GM19468 (cell line): ENCODE results near the gene EFCAB6.

Experiments used
- ATAC-seq: cut with Tn5 transposase; IDR thresholded peaks from one replicate; pipeline ENCODE4 v1.9.1; 2021; ENCODE audit warnings: mild to moderate bottlenecking, moderate library complexity, moderate number of reproducible peaks; ENCODE audit not compliant: unreplicated experiment; ENCODE audit errors: extremely low read depth

Gene EFCAB6

DNA sequence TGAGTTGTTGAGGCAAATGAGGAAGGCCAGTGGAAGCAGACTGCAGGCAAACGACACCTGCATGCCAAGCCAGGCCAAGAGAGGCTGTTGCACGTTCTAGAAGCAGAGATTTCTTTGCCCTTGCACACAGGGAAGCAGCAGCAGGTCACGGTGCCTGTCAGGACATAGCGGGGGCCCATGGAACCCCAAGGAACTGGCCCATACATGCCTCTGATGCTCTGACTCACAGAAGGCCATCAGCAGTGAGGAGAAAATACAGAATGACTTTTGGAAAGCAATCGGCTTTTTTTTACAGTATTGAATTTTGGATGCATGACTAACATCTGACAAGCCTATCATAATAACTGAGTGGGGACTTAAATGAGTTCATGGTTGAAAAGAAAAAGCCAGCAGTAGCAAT is 276.4 kb downstream of the EFCAB6 start:
- no peak for ATAC-seq

DNA sequence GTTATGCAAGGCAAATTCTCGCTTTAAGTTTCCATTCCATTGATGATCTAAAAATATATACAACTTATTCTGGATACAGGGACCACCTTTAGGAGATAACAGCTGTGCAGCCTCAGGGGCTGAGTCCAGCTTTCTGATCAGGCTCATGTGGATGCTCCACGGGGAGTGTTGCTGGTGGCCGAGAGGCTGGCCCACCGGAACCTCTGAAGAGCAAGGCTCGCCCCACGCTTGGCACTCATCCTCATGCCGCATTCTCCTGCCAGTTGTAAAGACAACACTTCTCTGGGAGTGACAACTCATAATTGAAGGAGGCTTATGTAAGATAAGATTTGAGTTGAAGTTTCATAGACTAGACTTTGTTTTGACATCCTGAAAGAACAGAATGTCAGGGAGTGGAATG is 276.8 kb downstream of the EFCAB6 start:
- no peak for ATAC-seq

GRCh38 chr22:43534916-43535315 is 277.2 kb downstream of the EFCAB6 start:
- ATAC-seq: no peak

GRCh38 chr22:43533656-43534428 is 278.3 kb downstream of the EFCAB6 start:
- no peak for ATAC-seq

- ATAC-seq: no peak
These were observed 279.0 kb downstream of the EFCAB6 start for GRCh38 chr22:43533156-43533530.

DNA sequence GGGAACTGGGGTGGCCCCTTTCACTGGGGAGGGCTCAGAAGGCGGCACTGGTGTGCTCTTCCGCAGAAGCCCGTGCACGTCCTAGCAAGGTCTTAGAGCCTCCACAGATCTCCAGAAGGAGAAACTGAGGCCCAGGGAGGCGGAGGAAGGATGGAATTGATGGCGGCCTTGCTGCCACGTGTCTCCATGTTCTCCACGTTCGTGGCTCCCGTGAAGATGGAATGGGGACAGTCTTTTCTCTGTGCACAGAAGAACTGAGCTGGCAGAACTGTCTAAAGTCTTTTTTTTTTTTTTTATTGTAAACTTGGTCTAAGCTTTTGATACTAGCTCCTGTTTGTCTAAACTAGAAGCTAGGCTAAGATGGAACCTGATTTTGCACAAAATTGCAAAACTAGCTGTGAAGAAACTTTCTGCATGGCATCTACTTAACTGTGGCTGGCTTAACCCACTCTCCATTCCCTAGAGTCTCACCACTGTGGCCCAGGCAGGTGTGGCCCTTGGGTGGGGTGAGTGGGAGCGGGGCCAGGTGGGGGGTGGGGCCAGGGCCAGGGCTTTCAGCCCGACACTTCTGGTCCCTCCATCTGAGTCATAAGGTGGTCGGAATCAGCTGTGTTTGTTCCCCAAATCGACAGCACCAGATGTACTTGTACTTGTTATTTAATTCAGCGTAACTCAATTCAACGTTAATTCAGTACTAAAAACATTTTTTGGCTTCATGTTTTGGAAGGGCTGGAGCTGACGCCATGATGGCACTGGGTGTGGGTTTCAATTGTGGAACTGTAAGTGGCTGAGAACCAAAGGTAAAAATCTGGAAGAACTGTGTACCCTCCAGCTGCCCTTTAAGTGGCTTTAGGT is 279.6 kb downstream of the EFCAB6 start:
- no peak for ATAC-seq

- no peak for ATAC-seq
These were observed 280.5 kb downstream of the EFCAB6 start for GRCh38 chr22:43531651-43532050.

DNA sequence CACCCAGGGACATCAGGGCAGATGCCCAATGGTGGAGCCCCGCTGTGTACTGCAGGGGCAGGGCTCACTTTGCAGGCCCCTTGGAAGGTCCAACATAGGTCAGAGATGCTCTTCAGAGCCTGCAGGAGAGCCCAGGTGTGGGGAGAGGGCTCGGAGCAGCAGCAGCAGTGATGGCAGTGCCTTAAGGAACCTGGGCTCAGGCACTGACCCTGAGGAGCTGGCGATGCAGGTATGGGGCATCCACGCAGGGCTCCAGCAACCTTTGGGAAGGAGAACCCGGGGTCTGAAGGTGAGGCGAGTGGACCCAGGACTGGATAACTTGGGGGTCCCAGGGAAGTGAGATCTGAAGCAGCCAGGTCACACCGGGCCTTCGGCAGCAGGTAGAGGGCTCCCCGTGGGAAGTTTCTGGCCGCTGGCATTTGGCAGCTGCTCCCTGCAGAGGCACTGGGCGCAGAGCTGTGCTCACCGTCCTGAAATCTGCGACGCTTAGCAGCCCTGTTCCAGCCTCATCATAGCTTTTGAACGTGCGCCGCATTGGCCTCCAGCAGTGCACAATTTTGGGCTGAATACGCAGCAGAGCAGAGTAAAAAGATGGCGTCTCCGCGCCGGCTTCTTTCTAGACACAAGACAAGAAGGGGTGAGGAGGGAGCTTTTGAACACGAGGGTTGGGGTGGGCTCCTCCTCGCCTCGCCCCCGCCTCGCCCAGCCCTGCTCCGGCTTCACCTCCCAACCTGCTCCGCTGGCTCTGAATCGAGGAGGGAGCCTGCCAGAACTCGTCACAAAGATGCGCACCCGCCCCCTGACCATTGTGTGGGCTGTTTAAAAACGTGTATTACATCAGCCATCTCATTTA is 281.5 kb downstream of the EFCAB6 start:
- ATAC-seq: no peak

GRCh38 chr22:43529934-43530333 is 282.2 kb downstream of the EFCAB6 start:
- no peak for ATAC-seq

DNA sequence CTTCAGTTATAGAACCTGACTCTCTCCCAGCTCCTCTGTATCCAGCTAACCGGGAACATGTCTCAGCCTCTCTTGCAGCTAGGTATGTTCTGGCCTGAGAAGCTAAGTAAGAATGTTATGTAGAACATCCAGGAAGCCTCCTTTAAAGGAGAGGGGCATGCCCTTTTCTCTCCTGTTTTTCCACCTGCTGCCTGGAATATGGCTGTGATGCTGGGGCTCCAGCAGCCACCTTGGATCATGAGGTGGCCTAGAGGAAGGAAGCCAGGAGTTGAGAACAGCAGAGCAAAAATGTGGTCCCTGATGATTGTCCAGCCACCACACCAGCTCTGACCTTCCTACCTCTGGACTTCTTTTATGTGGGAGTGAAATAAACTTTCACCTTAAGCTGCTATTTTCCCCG is 282.6 kb downstream of the EFCAB6 start:
- no peak for ATAC-seq

GRCh38 chr22:43528601-43529360 is 283.3 kb downstream of the EFCAB6 start:
- no peak for ATAC-seq

DNA sequence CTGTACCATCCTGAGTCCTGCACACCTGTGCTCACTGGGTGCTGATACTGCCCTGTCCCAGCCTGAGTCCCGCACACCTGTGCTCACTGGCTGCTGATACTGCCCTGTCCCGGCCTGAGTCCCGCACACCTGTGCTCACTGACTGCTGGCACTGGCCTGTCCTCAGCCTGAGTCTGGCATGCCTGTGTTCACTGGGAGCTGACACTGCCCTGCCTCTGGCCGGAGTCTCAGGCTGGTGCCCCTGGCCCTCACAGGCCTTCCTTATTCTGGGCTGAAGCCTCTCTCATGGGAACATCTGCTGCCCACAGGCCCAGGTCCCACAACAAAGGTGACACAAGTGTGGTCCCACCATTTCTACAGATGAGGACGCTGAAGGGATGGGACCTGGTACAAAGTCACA is 285.2 kb downstream of the EFCAB6 start:
- no peak for ATAC-seq

DNA sequence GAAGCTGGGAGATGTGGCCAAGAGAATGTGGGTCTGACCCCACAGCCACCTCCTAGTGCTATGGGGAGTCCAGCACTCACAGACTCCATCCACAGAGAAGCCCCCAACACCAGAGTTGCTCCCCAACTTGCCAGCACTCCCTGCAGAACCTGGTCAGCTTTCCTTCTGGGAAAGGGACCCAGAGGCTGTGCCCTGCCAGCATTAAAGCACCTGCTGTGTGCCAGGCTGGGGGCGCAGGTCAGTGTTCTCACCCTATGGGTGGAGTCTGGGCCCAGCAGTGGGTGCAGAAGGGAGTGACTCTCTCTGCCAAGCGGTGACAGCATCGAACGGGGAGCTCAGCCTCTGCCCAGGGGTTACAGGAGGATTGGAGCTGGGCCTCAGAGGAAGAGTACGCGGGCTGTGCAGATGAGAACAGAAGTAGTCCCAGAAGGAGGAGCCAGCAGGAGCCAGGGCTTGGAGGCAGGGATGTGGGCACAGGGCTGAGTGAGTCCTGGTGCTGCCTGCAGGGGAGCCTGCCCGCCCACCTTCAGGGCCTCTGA is 285.9 kb downstream of the EFCAB6 start:
- ATAC-seq: no peak

DNA sequence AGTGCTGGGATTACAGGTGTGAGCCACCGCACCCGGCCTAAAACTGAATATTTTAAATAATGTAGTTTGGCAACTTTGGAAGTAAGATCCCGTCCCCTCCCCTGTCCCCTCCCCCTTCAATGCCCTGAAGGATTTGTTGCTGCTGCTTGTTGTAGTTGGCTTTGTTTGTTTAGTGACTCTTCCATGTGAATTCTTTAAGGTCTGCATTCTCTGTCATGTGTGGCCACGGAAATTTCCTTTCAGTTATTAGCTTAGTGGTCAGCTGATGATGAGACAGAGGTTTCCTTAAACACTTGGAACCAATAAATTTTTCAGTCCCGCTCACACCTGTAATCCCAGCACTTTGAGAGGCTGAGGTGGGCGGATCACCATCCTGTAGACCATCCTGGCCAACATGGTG is 290.4 kb downstream of the EFCAB6 start:
- ATAC-seq: no peak

DNA sequence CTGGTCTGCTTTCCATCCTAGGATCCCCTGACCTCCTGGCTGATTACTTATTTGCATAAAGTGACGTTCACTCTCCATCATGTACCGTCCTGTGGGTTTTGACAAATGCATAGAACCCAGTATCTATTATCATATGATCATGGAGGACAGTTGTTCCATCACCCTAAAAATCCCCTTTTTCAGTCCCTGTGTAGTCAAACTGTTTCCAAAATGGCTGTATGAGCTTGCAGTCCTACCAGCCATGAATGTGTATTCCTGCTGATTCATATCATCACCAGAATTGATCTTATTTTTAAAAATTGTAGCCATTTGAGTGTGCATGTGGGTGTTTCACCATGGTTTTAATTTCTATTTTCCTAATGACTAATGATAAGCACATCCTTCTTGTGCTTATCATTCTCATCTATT is 291.5 kb downstream of the EFCAB6 start:
- no peak for ATAC-seq

GRCh38 chr22:43516996-43517635 is 295.0 kb downstream of the EFCAB6 start:
- ATAC-seq: no peak

GRCh38 chr22:43516386-43516785 is 295.7 kb downstream of the EFCAB6 start:
- ATAC-seq: no peak

DNA sequence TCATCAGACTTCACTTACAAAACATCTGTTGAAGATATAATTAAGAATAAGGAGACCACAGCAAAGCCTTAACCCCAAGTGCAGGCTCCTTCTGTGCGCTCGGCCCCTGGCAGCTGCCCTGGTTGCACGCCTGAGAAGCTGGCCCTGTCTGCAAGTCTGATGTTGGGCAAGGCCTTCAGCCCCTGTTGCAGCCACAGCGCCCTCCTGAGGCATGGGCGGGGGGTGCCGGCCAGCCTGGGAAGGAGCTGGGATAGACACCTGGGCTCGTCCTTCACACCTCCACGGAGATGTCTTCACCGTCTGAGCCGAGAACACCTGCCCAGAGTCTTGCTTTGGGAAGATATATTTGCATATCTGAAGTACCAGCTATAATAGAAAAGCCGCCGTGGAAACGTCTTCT is 296.2 kb downstream of the EFCAB6 start:
- no peak for ATAC-seq

DNA sequence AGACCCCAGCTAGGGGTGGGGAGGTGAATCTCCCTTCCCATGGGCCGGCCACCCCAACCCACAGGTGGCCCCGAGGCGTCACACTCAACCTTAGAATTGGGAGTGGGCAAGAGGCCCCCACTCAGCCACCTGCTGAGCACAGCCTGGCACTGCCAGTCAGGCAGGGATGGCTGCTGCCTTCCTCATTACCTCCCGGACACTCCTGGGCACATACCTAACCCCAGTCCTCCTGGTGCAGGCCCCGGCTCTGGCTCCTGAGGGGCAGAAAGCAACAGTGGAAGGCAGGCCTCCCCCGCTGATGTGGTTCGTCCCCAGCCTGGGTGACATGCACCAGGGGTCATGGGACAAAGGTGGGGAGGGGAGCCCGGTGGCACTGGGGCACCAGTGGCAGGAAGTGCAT is 296.7 kb downstream of the EFCAB6 start:
- ATAC-seq: no peak
